Activated CD4-positive, alpha-beta T cell treated with anti-CD3 and anti-CD28 coated beads, Interleukin-2, Interleukin-6, amounts not matched to agents 100 ng/mL and 50 ng/mL, durations not matched to agents 16 hours and 8 hours (primary cell): ENCODE results near the gene GDPD3.
"Not testable (repeated sequence)": the region's sequence is repeated elsewhere in the genome, so short reads cannot be mapped to it uniquely, and the experiment has no call there.

Experiments used
- DNase-seq: peaks from one replicate; pipeline ENCODE4 v3.0.0-alpha.2; 2020

The GDPD3 gene, protein sequence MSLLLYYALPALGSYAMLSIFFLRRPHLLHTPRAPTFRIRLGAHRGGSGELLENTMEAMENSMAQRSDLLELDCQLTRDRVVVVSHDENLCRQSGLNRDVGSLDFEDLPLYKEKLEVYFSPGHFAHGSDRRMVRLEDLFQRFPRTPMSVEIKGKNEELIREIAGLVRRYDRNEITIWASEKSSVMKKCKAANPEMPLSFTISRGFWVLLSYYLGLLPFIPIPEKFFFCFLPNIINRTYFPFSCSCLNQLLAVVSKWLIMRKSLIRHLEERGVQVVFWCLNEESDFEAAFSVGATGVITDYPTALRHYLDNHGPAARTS

DNA sequence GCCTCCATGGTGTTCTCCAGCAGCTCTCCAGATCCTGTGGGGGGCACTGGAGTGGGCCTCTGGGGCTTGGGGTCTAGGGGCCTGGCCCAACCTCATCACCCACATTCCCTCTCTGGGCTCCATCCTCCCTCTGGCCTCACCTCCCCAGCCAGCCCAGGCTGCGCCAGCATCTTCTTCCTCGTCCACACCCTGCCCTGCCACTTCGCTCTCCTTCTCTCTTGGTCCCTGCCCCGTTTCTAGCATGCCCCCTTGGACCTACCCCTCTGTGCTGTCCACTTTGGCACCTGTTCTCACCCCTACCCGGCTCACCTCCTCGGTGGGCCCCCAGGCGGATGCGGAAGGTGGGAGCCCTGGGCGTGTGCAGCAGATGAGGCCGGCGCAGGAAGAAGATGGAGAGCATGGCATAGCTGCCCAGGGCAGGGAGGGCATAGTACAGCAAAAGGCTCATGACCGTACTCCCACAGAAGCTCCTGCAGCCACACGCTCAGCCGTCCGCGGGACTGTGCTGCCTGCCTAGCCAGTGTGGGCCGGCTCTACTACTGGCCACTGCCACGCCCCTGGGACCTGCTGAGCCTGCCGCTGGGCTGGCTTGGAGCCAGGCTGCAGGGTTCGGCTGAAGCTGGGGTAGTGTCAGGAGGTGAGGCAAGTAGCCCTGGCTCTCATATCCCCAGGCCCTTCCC lies at the start of gene GDPD3:
Gene GDPD3, minus strand, starts transcription at position 507 of the 680 bp plus-strand sequence. Its CDS starts 59 bp downstream, at position 448.
- no peak for DNase-seq

DNA sequence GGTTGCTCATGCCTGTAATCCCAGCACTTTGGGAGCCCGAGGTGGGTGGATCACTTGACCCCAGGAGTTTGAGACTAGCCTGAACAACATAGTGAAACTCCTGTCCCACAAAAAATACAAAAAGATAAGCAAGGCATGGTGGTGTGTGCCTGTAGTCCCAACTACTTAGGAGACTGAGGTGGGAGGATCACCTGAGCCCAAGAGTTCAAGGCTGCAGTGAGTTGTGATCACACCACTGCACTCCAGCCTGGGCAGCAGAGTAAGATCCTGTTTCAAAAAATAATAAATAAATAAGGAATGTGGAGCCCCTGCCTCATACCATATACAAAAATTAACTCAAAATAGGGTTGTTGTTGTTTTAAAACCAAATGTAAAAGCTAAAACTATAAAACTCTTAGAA lies 43.9 kb upstream of the GDPD3 start:
- DNase-seq = no peak

- DNase-seq = no peak
These were observed 41.9 kb upstream of the GDPD3 start for GRCh38 chr16:30155188-30155587.

DNA sequence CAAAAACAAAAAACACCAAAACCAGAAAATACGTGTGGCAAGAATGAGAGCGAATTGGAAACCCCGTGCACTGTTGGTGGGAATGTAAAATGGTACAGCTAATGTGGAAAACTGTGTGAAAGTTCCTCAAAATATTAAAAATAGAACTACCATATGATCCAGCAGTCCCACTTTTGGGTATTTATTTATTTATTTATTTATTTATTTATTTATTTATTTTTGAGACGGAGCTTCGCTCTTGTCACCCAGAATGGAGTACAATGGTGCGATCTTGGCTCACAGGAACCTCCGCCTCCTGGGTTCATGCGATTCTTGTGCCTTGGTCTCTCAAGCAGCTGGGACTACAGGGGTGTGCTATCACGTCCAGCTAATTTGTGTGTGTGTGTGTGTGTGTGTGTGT lies 39.2 kb upstream of the GDPD3 start:
- DNase-seq = no peak

DNA sequence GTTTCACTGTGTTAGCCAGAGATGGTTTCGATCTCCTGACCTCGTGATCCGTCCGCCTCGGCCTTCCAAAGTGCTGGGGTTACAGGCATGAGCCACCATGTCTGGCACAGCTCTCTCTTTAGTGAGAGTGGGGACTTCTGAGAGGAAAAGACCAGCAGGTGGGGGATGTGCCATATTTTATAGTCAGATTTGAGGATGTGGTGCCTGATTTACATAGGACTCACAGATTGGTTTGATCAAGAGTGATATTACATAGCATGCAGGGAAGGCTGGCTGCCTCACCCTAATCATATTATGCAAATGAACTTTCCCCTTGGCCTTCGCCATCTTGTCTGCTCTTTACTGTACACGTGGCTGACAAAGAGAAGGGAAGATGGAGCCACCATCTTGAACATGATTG lies 37.8 kb upstream of the GDPD3 start:
- DNase-seq = no peak

GRCh38 chr16:30149250-30149930 lies 36.1 kb upstream of the GDPD3 start:
- no peak for DNase-seq

DNA sequence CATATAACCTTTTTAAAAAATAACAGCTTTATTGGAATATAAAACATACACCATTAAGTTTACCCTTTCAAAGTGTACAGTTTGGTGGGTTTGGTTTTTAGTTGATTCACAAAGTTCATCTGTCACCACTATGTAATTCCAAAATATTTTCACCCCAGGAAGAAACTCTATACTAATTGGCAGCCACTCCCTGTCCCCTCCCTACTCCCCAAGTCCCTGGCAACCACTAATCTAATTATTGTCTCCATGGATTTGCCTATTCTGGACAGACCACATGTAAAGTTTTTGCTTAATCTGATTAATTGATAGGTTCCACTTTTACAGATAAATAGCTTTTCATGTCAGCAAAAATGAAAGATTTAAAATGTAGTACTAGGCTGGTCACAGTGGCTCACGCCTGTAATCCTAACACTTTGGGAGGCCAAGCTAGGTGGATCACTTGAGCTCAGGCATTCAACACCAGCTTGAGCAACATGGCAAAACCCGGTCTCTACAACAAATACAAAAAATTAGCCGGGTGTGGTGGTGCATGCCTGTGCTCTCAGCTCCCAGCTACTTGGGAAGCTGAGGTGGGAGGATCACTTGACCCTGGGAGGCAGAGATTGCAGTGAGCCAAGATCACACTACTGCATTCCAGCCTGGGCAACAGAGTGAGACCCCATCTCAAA lies 34.6 kb upstream of the GDPD3 start:
- no peak for DNase-seq

DNA sequence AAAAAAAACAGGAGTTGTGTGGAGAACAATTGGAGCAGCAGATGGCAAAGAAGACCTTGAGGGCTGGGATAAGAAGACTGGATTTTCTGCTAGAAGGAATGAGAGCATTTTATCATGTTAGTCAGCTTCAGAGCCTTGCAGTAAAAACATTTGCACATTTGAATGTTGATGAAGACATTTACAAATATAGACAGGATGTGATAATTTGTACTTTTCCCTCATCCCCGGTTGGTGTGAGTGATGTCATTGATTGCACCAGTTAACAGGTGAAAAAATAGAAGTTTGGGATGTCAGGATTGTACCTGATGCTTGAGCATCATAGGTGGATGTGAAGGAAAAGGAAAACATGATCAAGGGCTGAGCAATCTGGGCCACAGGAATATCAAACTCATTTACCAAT lies 32.3 kb upstream of the GDPD3 start:
- no peak for DNase-seq

GRCh38 chr16:30144917-30145316 lies 31.6 kb upstream of the GDPD3 start:
- DNase-seq = no peak

DNA sequence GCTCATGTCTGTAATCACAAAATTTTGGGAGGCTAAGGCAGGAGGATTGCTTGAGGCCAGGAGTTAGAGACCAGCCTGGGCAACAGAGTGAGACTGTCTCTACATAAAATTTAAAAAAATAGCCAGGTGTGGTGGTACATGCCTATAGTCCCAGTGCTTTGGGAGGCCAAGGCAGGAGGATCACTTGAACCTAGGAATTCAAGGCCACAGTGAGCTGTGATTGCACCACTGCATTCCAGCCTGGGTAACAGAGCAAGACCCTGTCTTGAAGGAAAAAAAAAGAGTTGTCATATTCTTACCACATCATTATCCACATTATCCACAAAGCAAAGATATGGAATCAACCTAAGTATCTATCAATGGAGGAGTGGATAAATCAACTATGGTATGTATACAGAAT lies 30.7 kb upstream of the GDPD3 start:
- DNase-seq = no peak

GRCh38 chr16:30143347-30143702 lies 30.0 kb upstream of the GDPD3 start:
- no peak for DNase-seq

DNA sequence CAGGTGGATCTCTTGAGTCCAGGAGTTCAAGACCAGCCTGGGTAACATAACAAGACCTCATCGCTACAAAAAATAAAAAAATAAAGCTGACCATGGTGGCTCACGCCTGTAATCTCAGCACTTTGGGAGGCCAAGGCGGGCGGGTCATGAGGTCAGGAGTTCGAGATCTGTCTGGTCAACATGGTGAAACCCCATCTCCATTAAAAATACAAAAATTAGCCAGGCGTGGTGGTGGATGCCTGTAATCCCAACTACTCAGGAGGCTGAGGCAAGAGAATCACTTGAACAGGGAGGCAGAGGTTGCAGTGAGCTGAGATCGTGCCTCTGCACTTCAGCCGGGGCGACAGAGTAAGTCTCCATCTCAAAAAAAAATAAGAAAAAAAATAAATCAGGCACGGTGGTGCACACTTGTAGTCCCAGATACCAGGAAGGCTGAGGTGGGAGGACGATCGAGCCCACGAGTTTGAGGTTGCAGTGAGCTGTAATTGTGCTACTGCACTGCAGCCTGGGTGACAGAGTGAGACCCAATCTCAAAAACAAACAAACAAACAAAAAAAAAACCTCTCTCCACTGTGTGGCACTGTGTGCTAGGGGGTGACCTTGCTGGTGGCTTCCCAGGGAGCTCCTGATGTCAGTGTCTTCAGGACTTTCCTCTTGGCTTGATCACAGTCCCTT lies 29.5 kb upstream of the GDPD3 start:
- DNase-seq = peak; percentile 22

GRCh38 chr16:30141750-30142149 lies 28.4 kb upstream of the GDPD3 start:
- no peak for DNase-seq

GRCh38 chr16:30139583-30140481 lies 26.5 kb upstream of the GDPD3 start:
- no peak for DNase-seq

DNA sequence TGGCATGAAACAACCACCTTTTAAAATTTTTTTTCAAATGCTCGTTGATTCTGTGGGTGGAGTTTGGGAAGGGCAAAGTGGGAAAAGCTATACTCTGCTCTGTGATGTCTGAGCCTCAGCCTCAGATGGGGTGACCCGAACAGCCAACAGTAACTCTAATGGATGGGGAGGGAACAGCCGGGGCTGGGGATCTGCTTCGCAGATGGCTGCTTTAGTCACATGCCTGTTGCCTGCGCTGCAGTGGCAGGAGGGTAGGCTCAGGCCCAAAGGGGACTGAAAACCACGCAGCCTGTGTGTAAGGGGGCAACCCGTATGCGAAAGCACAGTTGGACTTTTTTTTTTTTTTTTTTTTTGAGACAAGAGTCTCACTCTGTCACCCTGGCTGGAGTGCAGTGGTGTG lies 24.6 kb upstream of the GDPD3 start:
- DNase-seq = no peak

DNA sequence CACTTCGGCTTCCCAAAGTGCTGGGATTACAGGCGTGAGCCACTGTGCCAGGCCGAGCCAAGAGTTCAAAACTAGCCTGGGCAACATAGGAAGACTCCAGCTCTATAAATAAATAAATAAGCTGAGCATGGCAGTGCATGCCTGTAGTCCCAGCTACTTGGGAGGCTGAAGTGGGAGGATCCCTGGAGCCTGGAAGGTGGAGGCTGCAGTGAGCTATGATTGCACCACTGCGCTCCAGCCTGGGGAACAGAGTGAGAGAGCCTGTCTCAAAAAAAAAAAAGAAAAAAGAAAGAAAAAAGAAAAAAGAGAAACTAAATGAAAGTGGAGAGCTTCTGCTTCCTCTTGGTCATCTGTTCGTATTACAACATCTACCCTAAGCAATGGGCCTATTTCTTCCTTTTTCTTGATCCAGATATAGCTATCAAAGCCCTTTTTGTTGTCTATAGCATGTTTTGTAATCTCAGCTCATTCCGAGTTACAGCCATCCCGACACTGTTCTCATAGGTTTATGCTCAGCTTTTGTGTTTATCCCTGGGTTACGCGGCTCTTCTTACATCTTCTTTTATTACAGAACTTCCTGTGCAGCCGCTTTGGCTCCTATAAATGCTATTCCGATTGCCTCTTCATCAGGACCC lies 23.8 kb upstream of the GDPD3 start:
- no peak for DNase-seq

DNA sequence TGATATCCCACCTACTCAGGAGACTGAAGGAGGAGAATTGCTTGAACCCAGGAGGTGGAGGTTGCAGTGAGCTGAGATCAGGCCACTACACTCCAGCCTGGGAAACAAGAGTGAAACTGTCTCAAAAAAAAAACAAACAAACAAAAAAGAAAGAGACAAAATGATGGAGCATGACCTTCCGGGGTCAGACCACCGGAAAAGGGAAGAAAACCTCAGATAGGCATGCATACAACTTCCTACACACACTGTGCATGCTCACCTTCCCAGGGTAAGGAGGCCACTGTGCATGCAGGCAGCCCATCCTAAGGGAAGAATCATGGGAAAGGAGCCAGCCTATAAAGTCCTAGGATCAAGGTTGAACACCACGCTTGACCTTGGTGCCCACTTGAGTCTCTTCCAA lies 19.3 kb upstream of the GDPD3 start:
- no peak for DNase-seq

- no peak for DNase-seq
These were observed 18.6 kb upstream of the GDPD3 start for GRCh38 chr16:30131869-30132475.

DNA sequence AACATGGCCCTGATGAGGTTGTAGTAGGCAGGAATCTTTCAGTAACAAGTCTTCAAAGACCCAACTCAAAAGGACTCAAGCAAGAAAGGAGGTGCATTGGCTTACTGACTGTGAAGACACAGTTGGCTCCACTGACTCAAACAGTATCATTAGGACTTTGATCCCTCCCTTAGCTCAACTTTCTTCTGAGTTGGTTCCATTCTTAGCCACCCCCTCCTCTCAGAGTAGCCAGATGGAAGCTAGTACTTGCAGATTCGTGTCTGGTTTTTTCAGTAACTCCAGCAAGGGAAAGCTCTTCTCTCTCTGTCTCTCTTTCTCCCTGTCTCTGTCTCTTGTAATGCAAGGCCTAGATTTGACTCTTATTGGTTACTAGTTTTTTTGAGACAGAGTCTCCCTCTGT lies 14.7 kb upstream of the GDPD3 start:
- no peak for DNase-seq

DNA sequence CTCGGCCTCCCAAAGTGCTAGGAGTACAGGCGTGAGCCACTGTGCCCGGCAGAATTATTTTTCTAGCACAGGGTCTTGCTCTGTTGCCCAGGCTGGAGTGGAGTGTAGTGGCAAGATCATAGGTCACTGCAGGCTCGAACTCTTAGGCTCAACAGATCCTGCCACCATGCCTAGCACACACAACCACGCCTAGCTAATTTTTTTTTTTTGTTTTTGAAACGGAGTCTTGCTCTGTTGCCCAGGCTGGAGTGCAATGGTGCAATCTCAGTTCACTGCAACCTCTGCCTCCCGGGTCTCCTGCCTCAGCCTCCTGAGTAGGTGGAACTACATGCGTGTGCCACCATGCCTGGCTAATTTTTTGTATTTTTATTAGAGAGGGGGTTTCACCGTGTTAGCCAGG lies 12.4 kb upstream of the GDPD3 start:
- not testable (repeated sequence) for DNase-seq

DNA sequence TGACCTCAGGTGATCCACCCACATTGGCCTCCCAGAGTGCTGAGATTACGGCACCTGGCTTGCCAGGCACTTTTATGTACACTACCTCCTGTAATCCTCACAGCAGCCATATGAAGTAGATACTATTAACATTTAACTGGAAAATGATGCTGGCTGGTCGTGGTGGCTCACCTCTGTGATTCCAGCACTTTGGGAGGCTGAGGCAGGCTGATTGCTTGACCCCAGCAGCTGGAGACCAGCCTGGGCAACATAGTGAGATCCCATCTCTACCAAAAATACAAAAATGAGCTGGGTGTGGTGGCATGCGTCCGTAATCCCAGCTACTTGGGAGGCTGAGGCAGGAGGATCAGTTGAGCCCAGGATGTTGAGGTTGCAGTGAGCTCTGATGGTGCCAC lies 11.6 kb upstream of the GDPD3 start:
- DNase-seq = no peak
